ENCODE measurements around the gene DDX23. TPM values are rescaled to one million over a fixed set of nuclear protein-coding genes. Genes with fewer than 3 reads are reported as not detected.
"Not testable (repeated sequence)": the region's sequence is repeated elsewhere in the genome, so short reads cannot be mapped to it uniquely, and the experiment has no call there.

The DDX23 gene
- polyA plus RNA-seq, 1 donor from 2014 or later, result 96.5 TPM

DNA sequence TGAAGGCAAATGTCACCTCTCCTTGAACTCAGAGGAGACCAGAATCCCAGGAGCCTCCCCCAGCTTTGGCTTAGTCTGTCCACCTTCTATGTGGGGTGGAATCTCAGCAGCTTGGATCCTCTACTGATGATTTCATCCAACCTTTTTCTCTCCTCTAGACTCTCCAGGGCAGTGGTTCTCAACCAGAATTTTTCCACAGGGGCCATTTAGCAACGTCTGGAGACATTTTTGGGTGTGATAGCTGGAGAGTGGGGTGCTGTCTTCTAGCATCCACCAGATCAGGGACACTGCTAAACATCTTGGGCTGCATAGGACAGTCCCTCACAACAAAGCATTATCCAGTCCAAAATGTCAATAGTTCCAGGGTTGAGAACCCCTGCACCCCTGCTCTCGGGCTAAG is 4.4 kb upstream of the DDX23 start:
- TF ChIP-seq EZH2 (IDR thresholded peaks at IDR 0.05; ENCODE audit: borderline replicate concordance, insufficient read depth, low read length, poor library complexity, severe bottlenecking) (no peak), TAF1 (IDR thresholded peaks at IDR 0.05; ENCODE audit: low read depth) (no peak), MXI1 (conservative IDR thresholded peaks at IDR 0.05; ENCODE audit: poor library complexity, severe bottlenecking) (no peak), RAD21 (conservative IDR thresholded peaks at IDR 0.05) (no peak), EP300 (conservative IDR thresholded peaks at IDR 0.05; ENCODE audit: poor library complexity, severe bottlenecking) (no peak), SMC3 (conservative IDR thresholded peaks at IDR 0.05; ENCODE audit: poor library complexity) (no peak), POLR2AphosphoS5 (IDR thresholded peaks at IDR 0.05) (no peak)
- TF ChIP-seq, protein P1, sequence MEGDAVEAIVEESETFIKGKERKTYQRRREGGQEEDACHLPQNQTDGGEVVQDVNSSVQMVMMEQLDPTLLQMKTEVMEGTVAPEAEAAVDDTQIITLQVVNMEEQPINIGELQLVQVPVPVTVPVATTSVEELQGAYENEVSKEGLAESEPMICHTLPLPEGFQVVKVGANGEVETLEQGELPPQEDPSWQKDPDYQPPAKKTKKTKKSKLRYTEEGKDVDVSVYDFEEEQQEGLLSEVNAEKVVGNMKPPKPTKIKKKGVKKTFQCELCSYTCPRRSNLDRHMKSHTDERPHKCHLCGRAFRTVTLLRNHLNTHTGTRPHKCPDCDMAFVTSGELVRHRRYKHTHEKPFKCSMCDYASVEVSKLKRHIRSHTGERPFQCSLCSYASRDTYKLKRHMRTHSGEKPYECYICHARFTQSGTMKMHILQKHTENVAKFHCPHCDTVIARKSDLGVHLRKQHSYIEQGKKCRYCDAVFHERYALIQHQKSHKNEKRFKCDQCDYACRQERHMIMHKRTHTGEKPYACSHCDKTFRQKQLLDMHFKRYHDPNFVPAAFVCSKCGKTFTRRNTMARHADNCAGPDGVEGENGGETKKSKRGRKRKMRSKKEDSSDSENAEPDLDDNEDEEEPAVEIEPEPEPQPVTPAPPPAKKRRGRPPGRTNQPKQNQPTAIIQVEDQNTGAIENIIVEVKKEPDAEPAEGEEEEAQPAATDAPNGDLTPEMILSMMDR (IDR thresholded peaks at IDR 0.05; ENCODE audit: poor library complexity, severe bottlenecking), result no peak
- TF ChIP-seq, protein P2, sequence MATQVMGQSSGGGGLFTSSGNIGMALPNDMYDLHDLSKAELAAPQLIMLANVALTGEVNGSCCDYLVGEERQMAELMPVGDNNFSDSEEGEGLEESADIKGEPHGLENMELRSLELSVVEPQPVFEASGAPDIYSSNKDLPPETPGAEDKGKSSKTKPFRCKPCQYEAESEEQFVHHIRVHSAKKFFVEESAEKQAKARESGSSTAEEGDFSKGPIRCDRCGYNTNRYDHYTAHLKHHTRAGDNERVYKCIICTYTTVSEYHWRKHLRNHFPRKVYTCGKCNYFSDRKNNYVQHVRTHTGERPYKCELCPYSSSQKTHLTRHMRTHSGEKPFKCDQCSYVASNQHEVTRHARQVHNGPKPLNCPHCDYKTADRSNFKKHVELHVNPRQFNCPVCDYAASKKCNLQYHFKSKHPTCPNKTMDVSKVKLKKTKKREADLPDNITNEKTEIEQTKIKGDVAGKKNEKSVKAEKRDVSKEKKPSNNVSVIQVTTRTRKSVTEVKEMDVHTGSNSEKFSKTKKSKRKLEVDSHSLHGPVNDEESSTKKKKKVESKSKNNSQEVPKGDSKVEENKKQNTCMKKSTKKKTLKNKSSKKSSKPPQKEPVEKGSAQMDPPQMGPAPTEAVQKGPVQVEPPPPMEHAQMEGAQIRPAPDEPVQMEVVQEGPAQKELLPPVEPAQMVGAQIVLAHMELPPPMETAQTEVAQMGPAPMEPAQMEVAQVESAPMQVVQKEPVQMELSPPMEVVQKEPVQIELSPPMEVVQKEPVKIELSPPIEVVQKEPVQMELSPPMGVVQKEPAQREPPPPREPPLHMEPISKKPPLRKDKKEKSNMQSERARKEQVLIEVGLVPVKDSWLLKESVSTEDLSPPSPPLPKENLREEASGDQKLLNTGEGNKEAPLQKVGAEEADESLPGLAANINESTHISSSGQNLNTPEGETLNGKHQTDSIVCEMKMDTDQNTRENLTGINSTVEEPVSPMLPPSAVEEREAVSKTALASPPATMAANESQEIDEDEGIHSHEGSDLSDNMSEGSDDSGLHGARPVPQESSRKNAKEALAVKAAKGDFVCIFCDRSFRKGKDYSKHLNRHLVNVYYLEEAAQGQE (IDR thresholded peaks at IDR 0.05; ENCODE audit: borderline replicate concordance), result no peak
- H2AFZ ChIP-seq (ENCODE audit: low read depth, low read length), result no peak overlapping the region
- no peak overlapping the region for H3K9ac ChIP-seq (ENCODE audit: low read length)
- H3K27ac ChIP-seq (ENCODE audit: low read length), result no peak overlapping the region
- peaks cover 6% of the 10 kb centered on the region for H3K79me2 ChIP-seq (replicated peaks; ENCODE audit: insufficient read depth, low read length)
- no peaks in the 10 kb centered on the region for H4K20me1 ChIP-seq (ENCODE audit: insufficient read depth)
- H3K4me3 ChIP-seq (ENCODE audit: low read length), result no peak overlapping the region
- no peaks in the 10 kb centered on the region for H3F3A ChIP-seq (ENCODE audit: insufficient read depth, low read length, poor library complexity, severe bottlenecking)
- no peak overlapping the region for H3K4me2 ChIP-seq (ENCODE audit: low read length)
- H3K36me3 ChIP-seq (ENCODE audit: insufficient read depth, low read length), result no peaks in the 10 kb centered on the region
- no peaks in the 10 kb centered on the region for H3K9me3 ChIP-seq (ENCODE audit: low read length)
- H3K27me3 ChIP-seq (ENCODE audit: insufficient read depth, low read depth, low read length), result no peaks in the 10 kb centered on the region
- H3K9me2 ChIP-seq (ENCODE audit: insufficient read depth, low read length), result no peaks in the 10 kb centered on the region

GRCh38 chr12:48854932-48855331 is 3.0 kb upstream of the DDX23 start:
- H3K27ac ChIP-seq (ENCODE audit: low read length), result not testable (repeated sequence)

DNA sequence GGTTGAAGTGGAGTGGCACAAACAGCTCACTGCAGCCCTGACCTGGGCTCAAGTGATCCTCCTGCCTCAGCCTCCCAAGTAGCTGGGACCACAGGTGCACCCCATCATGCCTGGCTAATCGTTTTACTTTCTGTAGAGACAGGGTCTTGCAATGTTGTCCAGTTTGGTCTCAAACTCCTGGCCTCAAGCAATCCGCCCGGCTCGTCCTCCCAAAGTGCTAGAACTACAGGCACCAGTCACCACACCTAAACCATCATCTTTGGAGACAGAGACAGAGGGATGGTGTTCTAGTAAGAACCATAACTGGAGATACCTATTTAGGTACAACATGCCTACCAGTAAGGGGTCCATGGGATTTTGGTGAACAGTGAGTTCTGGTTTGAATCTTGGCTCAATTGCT is 2.5 kb upstream of the DDX23 start:
- no peaks in the 10 kb centered on the region for H3K9me2 ChIP-seq (ENCODE audit: insufficient read depth, low read length)
- H3F3A ChIP-seq (ENCODE audit: insufficient read depth, low read length, poor library complexity, severe bottlenecking), result no peaks in the 10 kb centered on the region
- no peak overlapping the region for H2AFZ ChIP-seq (ENCODE audit: low read depth, low read length)
- H3K4me3 ChIP-seq (ENCODE audit: low read length), result no peak overlapping the region
- peaks cover 21% of the 10 kb centered on the region for H3K79me2 ChIP-seq (replicated peaks; ENCODE audit: insufficient read depth, low read length)
- H3K27me3 ChIP-seq (ENCODE audit: insufficient read depth, low read depth, low read length), result no peaks in the 10 kb centered on the region
- no peak for TF ChIP-seq SMC3 (conservative IDR thresholded peaks at IDR 0.05; ENCODE audit: poor library complexity)
- H3K9ac ChIP-seq (ENCODE audit: low read length), result no peak overlapping the region
- no peak overlapping the region for H3K27ac ChIP-seq (ENCODE audit: low read length)
- no peaks in the 10 kb centered on the region for H4K20me1 ChIP-seq (ENCODE audit: insufficient read depth)
- H3K9me3 ChIP-seq (ENCODE audit: low read length), result no peaks in the 10 kb centered on the region
- H3K36me3 ChIP-seq (ENCODE audit: insufficient read depth, low read length), result no peaks in the 10 kb centered on the region
- no peak overlapping the region for H3K4me2 ChIP-seq (ENCODE audit: low read length)

More at GRCh38 chr12:48854932-48855331, 3.0 kb upstream of the DDX23 start:
- H3K9me2 ChIP-seq (ENCODE audit: insufficient read depth, low read length); H3K4me3 ChIP-seq (ENCODE audit: low read length); H3K36me3 ChIP-seq (ENCODE audit: insufficient read depth, low read length); H3K9ac ChIP-seq (ENCODE audit: low read length); H2AFZ ChIP-seq (ENCODE audit: low read depth, low read length); H3K27me3 ChIP-seq (ENCODE audit: insufficient read depth, low read depth, low read length); H3F3A ChIP-seq (ENCODE audit: insufficient read depth, low read length, poor library complexity, severe bottlenecking); H3K4me2 ChIP-seq (ENCODE audit: low read length); H3K9me3 ChIP-seq (ENCODE audit: low read length); H4K20me1 ChIP-seq (ENCODE audit: insufficient read depth): not testable (repeated sequence)
- peaks cover 19% of the 10 kb centered on the region for H3K79me2 ChIP-seq (replicated peaks; ENCODE audit: insufficient read depth, low read length)
